ENCODE measurements around the gene HSPA12B. TPM values are rescaled to one million over a fixed set of nuclear protein-coding genes. Genes with fewer than 3 reads are reported as not detected.
A peak's percentile ranks its signal among the peaks of the same experiment; 100 is the strongest.

Gene HSPA12B
- total and polyA plus RNA-seq, 2 of the 4 experiments (the other 2 are of a cell fraction), result not detected

GRCh38 chr20:3787324-3788014 is 55.0 kb downstream of the HSPA12B start:
- Histone ChIP-seq H3K27me3 (ENCODE audit: control insufficient read depth, insufficient read depth, low read length) (no peaks in the 10 kb centered on the region), H3K4ac (ENCODE audit: low read depth, low read length) (peak overlapping the region; percentile 6), H2AK9ac (replicated peaks; ENCODE audit: low read depth, low read length, poor library complexity) (no peak overlapping the region), H4K5ac (ENCODE audit: low read depth, low read length) (no peak overlapping the region), H4K91ac (ENCODE audit: insufficient read depth, low read depth, low read length) (peak overlapping the region; percentile 38; the same call in 1 of the 2 replicates), H3K36me3 (ENCODE audit: control insufficient read depth, insufficient read depth, low read length) (peaks cover 11% of the 10 kb centered on the region), H2BK5ac (ENCODE audit: low read depth, low read length, poor library complexity, severe bottlenecking) (no peak overlapping the region), H3K79me1 (ENCODE audit: low read depth in 1 of 2, low read length in 2 of 2) (peaks cover 5 to 33% of the 10 kb centered on the region in 2 experiments; a peak in 3 of 4 replicates), H3K18ac (ENCODE audit: low read depth, low read length) (no peak overlapping the region), H3K14ac (replicated peaks; ENCODE audit: low read depth, low read length) (no peak overlapping the region), H4K8ac (ENCODE audit: low read depth in 2 of 2, low read length in 2 of 2) (no peak overlapping the region), H4K20me1 (ENCODE audit: insufficient read depth, low read length) (peaks cover 37% of the 10 kb centered on the region), H2BK120ac (ENCODE audit: low read depth, low read length) (no peak overlapping the region), H3K56ac (ENCODE audit: extremely low read depth, insufficient read depth, low read length) (no peak overlapping the region), H3K4me2 (ENCODE audit: low read depth, low read length) (peak overlapping the region; percentile 63; the same call in 1 of the 2 replicates), H3K9me1 (ENCODE audit: insufficient read depth, low read length) (peaks cover 12% of the 10 kb centered on the region), H3K9ac (ENCODE audit: low read depth, low read length) (peak overlapping the region; percentile 46; the same call in 1 of the 2 replicates), H2BK15ac (ENCODE audit: low read depth, low read length) (no peak overlapping the region), H3K23ac (ENCODE audit: low read depth, low read length) (0 out of 2 replicates have a peak overlapping the region, but pooled peaks have one; percentile 33), H3K27ac (ENCODE audit: insufficient read depth, low read length) (no peak overlapping the region), H2AK5ac (ENCODE audit: low read depth, low read length) (0 out of 2 replicates have a peak overlapping the region, but pooled peaks have one; percentile 28), H3K4me3 (ENCODE audit: insufficient read depth, low read depth, low read length) (no peak overlapping the region), H2AFZ (replicated peaks; ENCODE audit: low read length, poor library complexity) (no peak overlapping the region), H3K4me1 (ENCODE audit: control insufficient read depth, insufficient read depth, low read length) (peaks cover 16% of the 10 kb centered on the region), H3K9me3 (ENCODE audit: control insufficient read depth, insufficient read depth, low read length) (no peaks in the 10 kb centered on the region), H2BK20ac (ENCODE audit: low read depth, low read length) (no peak overlapping the region)
- dilution Hi-C loops (cut with HindIII; ENCODE audit: low sequenced_read_pairs, unreplicated experiment), result no loop called here
- POLR2A ChIA-PET (ENCODE audit: unreplicated experiment), result interaction anchor here (1.3 to 1.5 kb wide), 2 partner anchors 31 to 33 kb away, joined by 4 to 5 read pairs; no protein-coding TSS in a partner anchor
- CTCF ChIA-PET, result interaction anchor here (0.6 to 2.6 kb wide), 7 partner anchors 9 to 304 kb away, joined by 3 to 18 read pairs (median 4); partner anchors contain the start of genes ADISSP and AP5S1
- WGBS, 2 experiments (ENCODE audit: extremely low coverage in 2 of 2, insufficient read length in 1 of 2), result 88% methylated on average over 1 of the region's 5 CpGs; no CpG with 5 or more reads in 1 of the 2 experiments
- TF ChIP-seq CEBPB (IDR thresholded peaks at IDR 0.05; ENCODE audit: low read depth, low read length) (no peak), RFX5 (IDR thresholded peaks at IDR 0.05; ENCODE audit: low read depth, low read length) (no peak), RAD21 (IDR thresholded peaks at IDR 0.05; ENCODE audit: low read length) (no peak), FOS (IDR thresholded peaks at IDR 0.05; ENCODE audit: low read depth, low read length) (no peak), POLR2A (IDR thresholded peaks at IDR 0.05; ENCODE audit: low read depth, low read length) (no peak), MXI1 (IDR thresholded peaks at IDR 0.05; ENCODE audit: borderline replicate concordance, low read depth, low read length) (no peak), BHLHE40 (IDR thresholded peaks at IDR 0.05; ENCODE audit: low read depth, low read length) (no peak), USF2 (IDR thresholded peaks at IDR 0.05; ENCODE audit: low read depth, low read length) (no peak)
- BruUV-seq (replicated peaks), result no TSS peak
- in situ Hi-C loops (cut with MboI; ENCODE audit: low sequenced_read_pairs), result loop anchor here (10.0 kb wide), 1 partner anchor 297 kb away; no protein-coding TSS in a partner anchor
- DNase-seq (peak; percentile 22), ATAC-seq (ENCODE audit: low read depth) (no peak)
- intact Hi-C loops (cut with micrococcal nuclease), result loop anchor here (2.0 to 5.0 kb wide), 4 partner anchors 59 to 285 kb away; partner anchors contain the start of gene MAVS

Measured in IMR-90 (cell line).